ENCODE results near the gene MAGI1.

DNA sequence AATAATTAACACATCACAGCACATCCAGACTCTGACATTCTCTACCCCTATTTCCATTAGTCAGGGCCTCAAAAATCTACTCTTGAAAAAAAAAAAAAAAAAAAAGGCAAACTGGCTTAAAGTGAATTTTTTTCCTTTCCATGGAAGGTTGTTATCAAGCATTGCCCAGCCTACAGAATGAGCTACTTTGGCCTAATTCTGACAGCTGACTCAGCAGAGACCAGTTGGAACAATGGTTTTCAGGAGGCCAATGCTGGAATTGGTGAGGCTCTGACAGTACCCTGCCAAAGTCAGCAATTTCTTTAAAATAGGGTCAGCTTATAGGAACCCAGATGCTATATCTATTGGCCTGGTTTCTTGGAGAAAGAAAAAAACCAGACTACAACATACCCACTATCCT is 454.7 kb downstream of the MAGI1 start:
- TF ChIP-seq, protein P1, sequence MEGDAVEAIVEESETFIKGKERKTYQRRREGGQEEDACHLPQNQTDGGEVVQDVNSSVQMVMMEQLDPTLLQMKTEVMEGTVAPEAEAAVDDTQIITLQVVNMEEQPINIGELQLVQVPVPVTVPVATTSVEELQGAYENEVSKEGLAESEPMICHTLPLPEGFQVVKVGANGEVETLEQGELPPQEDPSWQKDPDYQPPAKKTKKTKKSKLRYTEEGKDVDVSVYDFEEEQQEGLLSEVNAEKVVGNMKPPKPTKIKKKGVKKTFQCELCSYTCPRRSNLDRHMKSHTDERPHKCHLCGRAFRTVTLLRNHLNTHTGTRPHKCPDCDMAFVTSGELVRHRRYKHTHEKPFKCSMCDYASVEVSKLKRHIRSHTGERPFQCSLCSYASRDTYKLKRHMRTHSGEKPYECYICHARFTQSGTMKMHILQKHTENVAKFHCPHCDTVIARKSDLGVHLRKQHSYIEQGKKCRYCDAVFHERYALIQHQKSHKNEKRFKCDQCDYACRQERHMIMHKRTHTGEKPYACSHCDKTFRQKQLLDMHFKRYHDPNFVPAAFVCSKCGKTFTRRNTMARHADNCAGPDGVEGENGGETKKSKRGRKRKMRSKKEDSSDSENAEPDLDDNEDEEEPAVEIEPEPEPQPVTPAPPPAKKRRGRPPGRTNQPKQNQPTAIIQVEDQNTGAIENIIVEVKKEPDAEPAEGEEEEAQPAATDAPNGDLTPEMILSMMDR (conservative IDR thresholded peaks at IDR 0.05), result no peak
- TF ChIP-seq ZFX (IDR thresholded peaks at IDR 0.05), result no peak

Data from C4-2B (cell line).